ENCODE results near the gene RNF214.
"Not testable (repeated sequence)": the region's sequence is repeated elsewhere in the genome, so short reads cannot be mapped to it uniquely, and the experiment has no call there.

RNF214 gene

GRCh38 chr11:117229931-117230285 is 2.6 kb upstream of the RNF214 start:
- FAIRE-seq (no peak), DNase-seq (ENCODE audit: low spot score) (no peak)

DNA sequence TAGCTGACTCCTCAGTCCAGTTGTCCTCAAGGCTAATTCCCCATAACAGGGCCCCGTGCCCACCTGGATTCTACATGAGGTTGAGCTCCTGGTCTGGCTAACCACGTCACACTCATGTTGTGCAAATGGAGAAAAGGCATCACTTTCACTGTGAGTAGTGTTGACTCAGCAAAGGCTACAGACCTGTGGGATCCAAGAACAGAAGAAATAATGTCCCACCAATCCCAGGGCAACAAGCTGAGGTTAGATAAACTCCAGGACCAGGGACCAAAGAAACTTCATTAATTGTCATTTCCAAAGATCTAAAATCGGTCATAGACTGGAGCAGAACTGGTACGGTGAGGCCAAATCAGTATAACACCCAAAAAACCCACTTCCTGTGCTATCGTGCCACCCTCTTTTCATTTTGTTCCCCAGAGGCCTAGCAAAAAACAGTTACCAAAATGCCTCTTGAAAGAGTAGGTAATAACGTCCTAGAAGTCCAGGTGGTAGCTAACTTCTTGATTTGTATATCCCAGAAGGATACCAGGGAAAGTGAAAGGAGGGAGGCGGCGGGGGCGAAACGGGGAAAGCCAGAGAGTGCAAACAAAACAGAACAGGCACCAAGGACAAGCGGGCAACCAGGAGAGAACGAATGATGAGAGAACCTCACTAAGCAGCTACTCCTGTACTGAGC is 2.0 kb upstream of the RNF214 start:
- FAIRE-seq (no peak), DNase-seq (ENCODE audit: low spot score) (no peak)

DNA sequence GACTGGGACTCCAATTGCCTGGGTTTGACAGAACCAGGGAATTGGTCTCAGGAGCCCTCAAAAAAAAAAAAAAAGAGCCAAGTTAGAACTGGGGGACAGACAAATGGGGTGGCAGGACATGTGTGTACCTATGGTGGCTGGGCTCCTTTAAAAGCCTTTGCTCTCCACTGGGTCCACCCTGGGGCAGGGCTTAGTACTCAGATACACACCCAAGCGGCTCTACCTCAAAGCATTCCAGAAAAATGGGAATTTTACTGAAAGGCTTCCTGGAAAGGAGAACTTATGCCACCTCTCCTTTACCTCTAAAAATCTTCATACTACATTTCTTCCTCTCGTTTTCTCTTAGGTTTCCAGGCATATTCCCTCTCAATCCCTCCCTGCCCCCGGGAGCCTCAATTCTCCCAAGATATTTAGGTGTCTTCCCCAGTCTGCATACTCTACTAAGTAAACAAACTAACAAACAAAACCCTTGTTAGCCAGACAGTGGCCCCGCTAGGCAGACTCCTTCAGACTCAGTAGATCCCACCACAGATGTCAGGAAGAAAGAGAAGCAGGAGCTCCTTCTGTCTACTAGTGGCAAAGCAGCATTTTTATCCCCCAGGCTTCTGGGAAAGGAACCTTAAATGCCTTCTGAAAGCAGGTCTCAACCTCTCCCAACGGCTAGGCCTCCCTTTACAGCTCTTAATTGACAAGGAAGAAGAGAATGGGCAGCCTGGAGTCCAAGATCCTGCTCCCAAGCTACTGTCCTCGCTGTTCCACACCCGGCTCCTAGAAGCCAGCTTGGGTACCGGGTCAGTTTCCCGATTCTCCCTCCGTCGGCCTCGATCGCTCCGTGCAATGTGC is 1.3 kb upstream of the RNF214 start:
- DNase-seq (ENCODE audit: low spot score) (no peak), FAIRE-seq (no peak)

DNA sequence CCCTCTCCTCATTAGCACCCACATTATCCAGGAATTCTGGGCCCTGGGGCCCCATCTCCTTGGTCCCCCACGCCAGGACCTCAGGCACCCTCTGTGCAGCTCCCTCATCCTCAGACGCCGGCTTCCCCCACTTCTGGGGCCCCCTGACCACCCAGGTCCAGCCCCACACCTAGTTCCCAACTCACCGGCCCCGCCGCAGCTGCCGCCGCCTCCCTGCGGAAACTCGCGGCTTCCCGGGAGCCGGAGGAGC is 704 bp upstream of the RNF214 start, which contains the start of gene PCSK7:
Gene PCSK7 (minus strand): TSS at position 232 of the 250 bp plus-strand sequence. CDS start 2,229 bp downstream, outside the sequence.
- DNase-seq (ENCODE audit: low spot score) (no peak), FAIRE-seq (no peak)

DNA sequence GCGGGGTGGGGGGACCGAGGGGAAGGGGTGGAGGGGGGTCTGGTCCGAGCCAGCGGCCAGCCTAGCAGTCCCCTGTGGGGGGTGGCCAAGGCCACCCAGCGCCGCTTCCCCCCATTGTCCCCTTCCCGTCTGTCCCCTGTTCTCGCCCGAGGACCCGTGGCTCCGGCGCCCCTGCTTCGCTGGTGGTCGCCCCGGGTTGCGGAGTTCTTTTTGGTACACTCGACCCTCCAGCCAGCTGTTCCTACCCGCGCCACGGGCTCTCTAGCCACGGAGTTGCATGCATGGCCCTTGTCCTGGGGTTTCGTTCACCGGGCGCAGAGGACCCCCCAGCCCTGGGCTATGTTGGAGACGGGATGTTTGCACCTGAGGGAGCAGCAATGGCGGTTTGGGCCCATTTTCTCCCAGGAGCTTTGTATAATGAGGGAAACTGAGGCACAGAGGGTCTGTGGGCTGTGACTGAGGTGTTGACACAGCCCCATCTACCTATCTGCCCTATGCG is 489 bp downstream of the RNF214 start:
- no peak for DNase-seq (ENCODE audit: low spot score)

GRCh38 chr11:117238221-117238620 is 5.8 kb downstream of the RNF214 start:
- DNase-seq (ENCODE audit: low spot score) (no peak), FAIRE-seq (no peak)

More for the DNA sequence above, 489 bp downstream of the RNF214 start:
- no peak for FAIRE-seq

DNA sequence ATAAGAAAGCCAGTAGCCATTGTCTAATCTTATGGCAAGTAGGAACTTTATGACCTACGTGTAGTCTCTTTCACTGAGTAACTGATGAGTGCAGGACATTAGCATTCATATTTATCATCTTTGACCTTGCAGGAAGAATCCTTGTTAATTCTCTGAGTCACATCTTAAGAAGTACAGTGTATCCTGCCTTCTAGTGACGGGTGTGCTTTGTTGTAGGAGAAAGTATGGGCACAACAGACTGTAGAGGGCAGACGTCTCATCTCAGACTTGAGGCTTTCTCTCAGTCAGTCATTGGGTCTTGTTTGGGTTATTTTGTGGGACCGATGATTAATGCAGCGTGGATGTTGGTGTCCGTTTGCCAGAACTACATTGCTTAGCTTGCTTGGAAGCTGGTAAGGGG is 6.8 kb downstream of the RNF214 start:
- FAIRE-seq (no peak), DNase-seq (ENCODE audit: low spot score) (peak; percentile 34)

DNA sequence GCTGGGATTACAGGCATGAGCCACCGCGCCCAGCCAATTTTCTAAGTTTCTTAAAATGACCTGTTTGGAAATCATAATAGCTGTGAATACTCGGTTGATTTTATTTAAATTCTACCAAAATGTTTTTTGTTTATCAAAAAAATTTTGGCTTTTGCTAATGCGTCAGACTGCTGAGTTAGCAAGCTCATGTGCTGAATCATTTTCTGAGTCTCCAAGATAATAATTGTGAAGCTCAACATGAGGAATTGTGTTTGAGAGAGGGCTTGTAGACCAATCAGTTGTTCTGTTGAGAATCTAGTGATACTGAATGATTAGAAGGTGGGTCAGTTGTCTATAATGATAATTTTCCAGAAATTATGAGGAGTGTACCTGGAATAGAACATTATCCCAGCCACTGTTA is 15.9 kb downstream of the RNF214 start:
- DNase-seq (ENCODE audit: low spot score) = no peak
- no peak for FAIRE-seq

GRCh38 chr11:117249571-117249970 is 17.1 kb downstream of the RNF214 start:
- no peak for DNase-seq (ENCODE audit: low spot score)
- FAIRE-seq = no peak

- no peak for FAIRE-seq
- DNase-seq (ENCODE audit: low spot score) = no peak
These were observed 19.0 kb downstream of the RNF214 start for GRCh38 chr11:117251506-117251905.

GRCh38 chr11:117255966-117256365 is 23.5 kb downstream of the RNF214 start:
- FAIRE-seq (no peak), DNase-seq (ENCODE audit: low spot score) (no peak)

DNA sequence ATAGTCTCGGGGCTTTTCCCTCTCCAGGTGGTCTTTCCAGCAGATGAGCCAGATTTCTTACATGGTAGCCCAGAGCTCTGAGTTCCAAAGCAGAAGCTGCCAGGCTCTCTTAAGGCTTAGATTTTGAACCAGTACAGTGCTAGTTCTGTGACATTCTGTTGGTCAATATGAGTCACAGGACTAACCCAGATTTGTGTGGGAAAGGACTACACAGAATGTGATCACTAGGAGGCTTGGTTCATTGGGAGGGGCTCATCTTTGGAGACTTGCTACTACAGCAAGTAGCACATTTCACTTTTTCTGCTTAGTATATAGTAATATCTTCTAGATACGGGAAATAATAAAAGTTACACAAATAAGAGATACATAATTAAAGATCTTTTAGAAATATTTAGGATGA is 24.1 kb downstream of the RNF214 start:
- DNase-seq (ENCODE audit: low spot score) = no peak
- no peak for FAIRE-seq

DNA sequence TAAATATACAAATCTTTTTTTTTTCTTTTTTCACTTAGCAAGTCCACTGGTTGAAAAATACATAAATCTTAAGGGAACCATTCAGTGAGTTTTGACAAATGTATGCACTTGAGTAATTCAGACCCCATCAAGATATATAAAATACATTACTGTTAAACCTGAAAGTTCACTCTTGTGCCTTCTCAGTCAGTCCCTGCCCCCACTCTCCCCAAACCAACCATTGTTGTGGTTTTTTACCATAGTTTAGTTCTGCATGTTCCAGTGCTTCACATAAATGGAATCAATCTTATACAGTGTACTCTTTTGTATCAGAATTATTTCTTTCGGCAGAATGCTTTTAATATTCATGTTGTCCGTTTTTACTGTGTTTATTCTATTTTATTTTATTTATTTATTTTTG is 26.1 kb downstream of the RNF214 start:
- DNase-seq (ENCODE audit: low spot score) (no peak), FAIRE-seq (no peak)

- FAIRE-seq (no peak), DNase-seq (ENCODE audit: low spot score) (no peak)
These were observed 26.9 kb downstream of the RNF214 start for GRCh38 chr11:117259417-117259816.

DNA sequence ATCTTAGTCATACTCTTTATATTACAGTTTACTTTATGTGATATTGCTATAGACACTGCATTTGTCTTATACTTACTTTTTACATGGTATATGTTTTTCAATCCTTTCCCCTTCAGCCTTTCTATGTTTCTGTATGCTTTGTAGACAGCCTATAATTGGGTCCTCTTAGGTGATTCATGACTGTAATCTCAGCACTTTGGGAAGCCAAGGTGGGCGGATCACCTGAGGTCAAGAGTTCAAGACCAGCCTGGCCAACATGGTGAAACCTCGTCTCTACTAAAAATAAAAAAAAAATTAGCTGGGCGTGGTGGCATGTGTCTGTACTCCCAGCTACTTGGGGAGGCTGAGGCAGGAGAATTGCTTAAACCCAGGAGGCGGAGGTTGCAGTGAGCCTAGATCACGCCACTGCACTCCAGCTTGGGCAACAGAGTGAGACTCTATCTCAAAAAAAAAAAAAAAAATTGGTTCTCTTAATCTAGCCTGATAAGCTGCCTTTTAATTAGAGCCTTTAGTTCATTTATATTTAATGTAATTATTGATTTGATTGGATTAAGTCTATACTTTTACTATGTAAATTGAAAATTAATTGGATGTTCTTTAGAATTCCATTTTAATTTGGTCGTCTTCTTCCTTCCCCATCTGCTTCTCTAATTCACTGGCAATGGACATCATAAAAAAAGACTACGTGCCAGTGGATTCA is 32.3 kb downstream of the RNF214 start:
- not testable (repeated sequence) for FAIRE-seq; DNase-seq (ENCODE audit: low spot score)

DNA sequence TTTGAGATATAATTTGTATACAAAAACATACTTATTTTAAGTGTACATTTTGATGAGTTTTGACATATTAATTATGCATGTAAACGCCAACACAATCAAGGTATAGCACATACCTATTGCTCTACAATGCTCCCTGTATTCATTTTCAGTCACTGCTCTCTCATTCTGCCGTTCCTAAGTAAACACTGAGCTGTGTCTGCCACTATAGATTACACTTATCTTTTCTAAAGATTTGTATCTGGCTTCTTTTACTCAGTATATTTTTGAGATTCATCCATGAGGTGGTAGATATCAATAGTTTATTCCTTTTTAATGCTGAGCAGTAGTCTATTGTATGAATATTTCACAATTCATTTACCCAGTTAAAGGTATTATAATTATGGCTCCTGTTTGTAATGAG is 33.3 kb downstream of the RNF214 start:
- no peak for DNase-seq (ENCODE audit: low spot score)
- FAIRE-seq = no peak

GRCh38 chr11:117269856-117270255 is 37.4 kb downstream of the RNF214 start:
- DNase-seq (ENCODE audit: low spot score) (no peak), FAIRE-seq (no peak)

DNA sequence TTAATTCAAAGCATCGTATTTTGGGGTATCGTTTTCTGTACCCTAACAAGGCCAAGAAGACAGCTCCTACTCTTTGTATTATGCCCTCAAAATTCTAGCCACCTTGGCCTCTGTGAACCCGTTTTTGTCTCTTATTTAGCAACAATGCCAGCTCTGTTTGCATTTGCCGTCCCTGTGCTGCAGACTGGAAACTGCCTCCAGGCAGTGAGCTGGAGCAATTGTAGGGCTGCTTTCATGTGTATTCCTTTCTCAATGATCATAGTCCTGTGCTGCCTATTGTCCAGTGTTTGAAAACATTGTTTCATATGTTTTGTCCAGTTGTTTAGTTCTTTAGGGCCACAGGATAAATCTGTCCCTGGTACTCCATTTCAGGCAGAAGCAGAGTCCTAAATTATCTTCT is 38.7 kb downstream of the RNF214 start:
- FAIRE-seq = no peak

GRCh38 chr11:117272175-117272574 is 39.7 kb downstream of the RNF214 start:
- not testable (repeated sequence) for DNase-seq (ENCODE audit: low spot score); FAIRE-seq

More for the DNA sequence above, 38.7 kb downstream of the RNF214 start:
- no peak for DNase-seq (ENCODE audit: low spot score)

DNA sequence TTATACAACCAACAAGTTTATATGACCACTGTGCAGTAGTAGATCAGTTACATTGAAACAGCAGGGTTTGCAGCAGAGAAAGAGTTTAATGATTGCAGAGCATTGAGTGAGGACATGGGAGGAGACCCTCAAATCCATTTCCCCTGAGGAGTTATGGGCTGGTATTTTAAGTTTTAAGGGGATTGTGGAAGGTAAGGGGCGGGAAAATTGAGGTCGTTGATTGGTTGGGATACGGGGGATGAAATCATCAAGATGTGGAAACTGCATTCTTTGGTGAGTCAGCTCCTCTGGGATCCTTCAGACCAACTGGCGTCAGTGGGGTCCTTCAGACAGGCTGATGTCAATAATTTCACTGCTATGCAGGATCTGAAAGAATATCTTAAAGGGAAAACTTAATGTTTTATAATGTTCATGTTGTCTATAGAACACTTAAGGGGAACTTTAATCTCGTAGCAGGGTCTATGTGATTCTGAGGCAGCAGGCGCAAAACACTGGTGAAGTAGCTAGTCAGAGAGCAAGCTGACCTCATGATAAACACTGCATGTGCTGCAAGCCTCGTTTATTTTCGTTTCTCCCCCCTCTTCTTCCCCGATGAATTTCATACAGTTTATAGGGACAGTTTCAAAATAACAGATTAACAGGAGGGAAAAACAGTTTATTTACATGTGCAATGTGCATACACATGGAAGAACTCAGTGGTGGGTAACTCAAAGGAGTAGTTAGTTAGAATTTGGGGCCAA is 41.2 kb downstream of the RNF214 start:
- DNase-seq (ENCODE audit: low spot score) = peak; percentile 40
- no peak for FAIRE-seq

- DNase-seq (ENCODE audit: low spot score) (no peak), FAIRE-seq (no peak)
These were observed 45.9 kb downstream of the RNF214 start for GRCh38 chr11:117278347-117278746.
